ENCODE data around the gene OR4K15. TPM values are rescaled to one million over a fixed set of nuclear protein-coding genes. Genes with fewer than 3 reads are reported as not detected.

OR4K15 gene
- total RNA-seq, 1 experiment from 2014 or later = not detected

GRCh38 chr14:19993438-19993837, 18.0 kb downstream of the OR4K15 start:
- no peak overlapping the region for H3T11ph ChIP-seq (ENCODE audit: low read length)
- H3K18ac ChIP-seq (ENCODE audit: insufficient read length, low read depth, low read length) = no peak overlapping the region
- H2AFZ ChIP-seq (ENCODE audit: low read length) = no peak overlapping the region
- H3K79me1 ChIP-seq (ENCODE audit: insufficient read depth, low read depth, low read length, poor library complexity, severe bottlenecking) = no peaks in the 10 kb centered on the region
- DNase-seq = no peak
- H2BK20ac ChIP-seq (ENCODE audit: low read depth, low read length, poor library complexity, severe bottlenecking) = no peak overlapping the region
- H3K27ac ChIP-seq (ENCODE audit: insufficient read length, low read depth, low read length) = no peak overlapping the region
- H3K14ac ChIP-seq (ENCODE audit: insufficient read depth, low read length) = no peak overlapping the region
- no peak overlapping the region for H4K8ac ChIP-seq (replicated peaks; ENCODE audit: insufficient read length, low read depth, low read length)
- H2BK12ac ChIP-seq (ENCODE audit: insufficient read length, low read depth, low read length) = no peak overlapping the region
- H3K9me3 ChIP-seq (ENCODE audit: control insufficient read depth, low read depth, low read length) = peaks cover 53% of the 10 kb centered on the region
- no peak overlapping the region for H4K91ac ChIP-seq (ENCODE audit: insufficient read length, low read depth, low read length)
- no peaks in the 10 kb centered on the region for H3K27me3 ChIP-seq (ENCODE audit: insufficient read depth, low read length)
- Mint-ChIP-seq H3K4me1 (no peaks in the 10 kb centered on the region), H3K27ac (no peak overlapping the region), H3K9me3 (peaks cover 92 to 93% of the 10 kb centered on the region in 2 experiments), H3K36me3 (ENCODE audit: insufficient read depth in 1 of 3, low read depth in 3 of 3) (peaks cover 8 to 31% (median 11%) of the 10 kb centered on the region in 3 experiments; a peak in 5 of 7 replicates), H3K27me3 (ENCODE audit: low read depth) (no peaks in the 10 kb centered on the region), H3K4me3 (no peak overlapping the region)
- no peak overlapping the region for H3K9ac ChIP-seq (ENCODE audit: extremely low read depth, insufficient read length, low read length)
- H4K5ac ChIP-seq (ENCODE audit: insufficient read length, low read depth, low read length) = no peak overlapping the region
- no peak overlapping the region for H2BK5ac ChIP-seq (ENCODE audit: insufficient read length, low read length)
- no CpG with 5 or more reads among the region's 2 CpGs for WGBS (ENCODE audit: extremely low coverage, insufficient read length, low lambda C conversion rate)
- H2AK5ac ChIP-seq (ENCODE audit: insufficient read length, low read length) = no peak overlapping the region
- H3K56ac ChIP-seq (ENCODE audit: insufficient read length, low read depth, low read length) = no peak overlapping the region
- no peaks in the 10 kb centered on the region for H4K20me1 ChIP-seq (ENCODE audit: control insufficient read depth, insufficient read depth, insufficient read length)
- H2BK15ac ChIP-seq (ENCODE audit: low read depth, low read length) = no peak overlapping the region
- TF ChIP-seq CTCF (conservative IDR thresholded peaks at IDR 0.05) = no peak
- no peak overlapping the region for H2BK120ac ChIP-seq (ENCODE audit: low read depth, low read length, poor library complexity, severe bottlenecking)
- H3K23ac ChIP-seq (ENCODE audit: insufficient read length, low read depth, low read length) = no peak overlapping the region
- no peak overlapping the region for H3K4ac ChIP-seq (ENCODE audit: low read depth, low read length)
- H3K79me2 ChIP-seq (ENCODE audit: insufficient read depth, low read length) = no peaks in the 10 kb centered on the region
- H3K23me2 ChIP-seq (ENCODE audit: insufficient read length, low read depth, low read length, poor library complexity, severe bottlenecking) = no peaks in the 10 kb centered on the region
- H3K4me1 ChIP-seq (ENCODE audit: insufficient read depth, low read length) = no peaks in the 10 kb centered on the region
- no peak overlapping the region for H3K4me2 ChIP-seq (ENCODE audit: insufficient read depth, insufficient read length, low read length)
